Nephron progenitor cell (in vitro differentiated cells): Measurements from ENCODE around the gene SPRN.
A peak's percentile ranks its signal among the peaks of the same experiment; 100 is the strongest.
"Not testable (repeated sequence)": the region's sequence is repeated elsewhere in the genome, so short reads cannot be mapped to it uniquely, and the experiment has no call there.

Experiments
- DNase-seq: peaks from one replicate; pipeline ENCODE4 v3.0.0; 2021
- H3K27ac Mint-ChIP-seq: 2 replicates; pipeline ENCODE4 v1.8.0; 2021; ENCODE audit warnings: mild to moderate bottlenecking, moderate library complexity, mixed read lengths
- H3K27me3 Mint-ChIP-seq: 2 replicates; pipeline ENCODE4 v1.8.0; 2021; ENCODE audit warnings: mild to moderate bottlenecking, low read depth, mixed read lengths; ENCODE audit not compliant: poor library complexity
- H3K36me3 Mint-ChIP-seq: 2 replicates; pipeline ENCODE4 v1.8.0; 2021; ENCODE audit warnings: low read depth, mixed read lengths
- H3K4me1 Mint-ChIP-seq: 2 replicates; pipeline ENCODE4 v1.8.0; 2021; ENCODE audit warnings: mixed read lengths
- H3K4me3 Mint-ChIP-seq: 2 replicates; pipeline ENCODE4 v1.8.0; 2021; ENCODE audit warnings: mild to moderate bottlenecking, moderate library complexity, mixed read lengths
- H3K9me3 Mint-ChIP-seq: 2 replicates; pipeline ENCODE4 v1.8.0; 2021; ENCODE audit warnings: mild to moderate bottlenecking, moderate library complexity, mixed read lengths
- CTCF ChIP-seq: fragments of 200-600 bp; sonication (generic); IDR thresholded peaks from 2 replicates; pipeline ENCODE4 v1.5.0; 2021; ENCODE audit warnings: antibody characterized with exemption

Gene SPRN

DNA sequence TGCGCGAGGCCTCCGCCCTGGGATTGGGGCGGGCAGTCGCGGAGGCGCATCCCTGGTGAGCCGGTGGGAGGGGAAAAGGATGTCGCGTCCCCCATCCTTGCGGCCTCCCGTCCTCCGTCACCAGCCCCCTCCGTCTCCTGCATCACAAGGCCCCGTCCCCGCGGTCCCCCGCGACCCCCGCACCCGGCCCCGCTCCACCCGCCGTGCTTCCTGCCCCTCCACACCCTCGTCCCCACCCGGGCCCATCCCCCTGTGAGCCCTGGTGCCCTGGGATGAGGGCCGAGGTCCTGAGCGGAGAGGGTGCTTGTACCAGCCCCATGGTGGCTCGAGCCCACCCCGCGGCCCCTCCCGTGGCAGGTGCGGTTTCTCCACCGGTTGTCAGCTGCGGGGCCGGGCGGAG lies at the start of gene SPRN:
Gene SPRN, minus strand, starts transcription at position 25 of the 400 bp plus-strand sequence. CDS start 944 bp downstream, outside the sequence.
- Mint-ChIP-seq H3K9me3 (peaks cover 17% of the 10 kb centered on the region), H3K4me3 (peak within 1 kb of the TSS; percentile 60), H3K27me3 (peaks cover 31% of the 10 kb centered on the region)
- not testable (repeated sequence) for DNase-seq, H3K36me3 Mint-ChIP-seq, H3K4me1 Mint-ChIP-seq, H3K27ac Mint-ChIP-seq

DNA sequence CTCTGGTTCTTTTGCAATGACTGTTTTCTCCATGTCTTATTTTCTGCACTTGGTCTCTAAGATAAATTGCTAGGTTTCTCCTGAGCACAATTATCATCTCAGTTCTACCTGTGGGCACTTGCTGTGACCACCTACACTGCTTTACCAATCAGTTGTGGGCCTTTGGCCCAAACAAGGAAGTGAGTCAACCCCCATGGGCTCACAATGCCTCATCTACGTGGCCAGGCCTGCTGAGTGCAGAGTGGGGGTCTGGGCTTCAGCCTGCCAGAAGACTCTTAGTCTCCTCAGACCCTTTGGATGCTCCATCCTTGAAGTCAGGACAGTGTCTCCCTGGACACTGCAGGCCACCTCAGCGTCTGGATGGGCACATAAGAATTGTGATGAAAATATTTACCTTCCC lies 49.6 kb upstream of the SPRN start:
- H3K9me3 Mint-ChIP-seq = peaks cover 68% of the 10 kb centered on the region
- no peaks in the 10 kb centered on the region for H3K36me3 Mint-ChIP-seq
- H3K4me1 Mint-ChIP-seq = no peaks in the 10 kb centered on the region
- DNase-seq = no peak
- no peak overlapping the region for H3K27ac Mint-ChIP-seq
- no peak overlapping the region for H3K4me3 Mint-ChIP-seq
- TF ChIP-seq CTCF = no peak
- H3K27me3 Mint-ChIP-seq = peaks cover 4% of the 10 kb centered on the region

- H3K9me3 Mint-ChIP-seq = peaks cover 73% of the 10 kb centered on the region
- H3K27me3 Mint-ChIP-seq = peaks cover 4% of the 10 kb centered on the region
- H3K36me3 Mint-ChIP-seq = peaks cover 2% of the 10 kb centered on the region
- H3K4me1 Mint-ChIP-seq = no peaks in the 10 kb centered on the region
- TF ChIP-seq CTCF = no peak
- H3K4me3 Mint-ChIP-seq = no peak overlapping the region
- DNase-seq = no peak
- no peak overlapping the region for H3K27ac Mint-ChIP-seq
Measured at GRCh38 chr10:133473270-133473669, 48.8 kb upstream of the SPRN start.

DNA sequence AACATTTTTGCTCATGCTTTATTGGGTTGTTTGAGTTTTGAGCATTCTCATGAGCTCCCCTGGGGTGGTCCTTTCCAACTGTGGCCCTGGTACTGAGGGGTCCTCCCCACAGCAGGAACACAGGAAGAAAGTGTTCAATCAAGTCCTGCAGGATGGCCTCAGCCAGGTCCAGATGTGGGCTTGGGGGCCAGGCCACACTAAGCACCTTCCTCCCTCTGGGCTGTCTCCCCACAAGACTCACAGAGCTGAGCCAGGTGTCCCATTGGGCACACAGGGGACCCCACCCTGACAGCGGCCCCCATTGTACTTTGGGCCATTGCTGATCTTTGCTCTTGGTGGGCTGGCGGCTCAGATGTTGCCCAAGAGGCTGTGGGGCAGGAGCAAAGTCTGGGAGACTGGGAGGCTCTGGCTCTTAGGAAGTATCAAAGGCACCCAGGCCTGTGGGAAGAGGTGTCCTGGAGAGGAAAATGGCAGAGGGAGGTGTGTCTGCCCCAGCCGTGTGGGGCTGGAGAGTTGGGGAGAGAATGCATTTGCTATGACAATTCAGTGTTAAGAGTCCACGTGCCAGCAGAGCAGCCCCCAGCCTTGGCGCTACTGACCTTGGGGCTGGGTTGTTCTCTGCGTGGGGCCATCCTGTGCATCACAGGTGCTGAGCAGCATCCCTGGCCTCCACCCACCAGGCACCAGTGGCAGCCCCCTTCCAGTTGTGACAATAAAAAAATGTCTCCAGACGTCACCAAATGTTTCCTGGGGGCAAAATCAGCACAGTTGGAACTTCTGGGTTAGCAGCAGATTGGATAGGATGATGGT lies 47.1 kb upstream of the SPRN start:
- Mint-ChIP-seq H3K27me3 (peaks cover 7% of the 10 kb centered on the region), H3K27ac (no peak overlapping the region), H3K9me3 (peaks cover 88% of the 10 kb centered on the region), H3K4me1 (no peaks in the 10 kb centered on the region), H3K36me3 (peaks cover 19% of the 10 kb centered on the region), H3K4me3 (no peak overlapping the region)
- no peak for TF ChIP-seq CTCF
- DNase-seq = no peak

DNA sequence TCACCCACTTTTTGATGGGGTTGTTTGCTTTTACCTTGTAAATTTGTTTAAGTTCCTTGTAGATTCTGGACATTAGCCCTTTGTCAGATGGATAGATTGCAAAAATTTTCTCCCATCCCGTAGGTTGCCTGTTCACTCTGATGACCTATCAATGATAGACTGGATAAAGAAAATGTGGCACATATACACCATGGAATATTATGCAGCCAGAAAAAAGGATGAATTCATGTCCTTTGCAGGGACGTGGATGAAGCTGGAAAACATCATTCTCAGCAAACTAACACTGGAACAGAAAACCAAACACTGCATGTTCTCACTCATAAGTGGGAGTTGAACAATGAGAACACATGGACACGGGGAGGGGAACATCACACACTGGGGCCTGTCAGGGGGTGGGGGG lies 44.8 kb upstream of the SPRN start:
- H3K4me1 Mint-ChIP-seq, H3K27me3 Mint-ChIP-seq, H3K27ac Mint-ChIP-seq, DNase-seq, H3K4me3 Mint-ChIP-seq: not testable (repeated sequence)
- Mint-ChIP-seq H3K9me3 (peaks cover 81% of the 10 kb centered on the region), H3K36me3 (peaks cover 23% of the 10 kb centered on the region)

- Mint-ChIP-seq H3K4me1 (no peaks in the 10 kb centered on the region), H3K36me3 (peaks cover 23% of the 10 kb centered on the region), H3K4me3 (no peak overlapping the region), H3K9me3 (peaks cover 81% of the 10 kb centered on the region), H3K27ac (no peak overlapping the region), H3K27me3 (peaks cover 7% of the 10 kb centered on the region)
- no peak for DNase-seq
- no peak for TF ChIP-seq CTCF
Measured at GRCh38 chr10:133467286-133467911, 43.0 kb upstream of the SPRN start.
